Esophagus squamous epithelium (tissue), 4 donors: ENCODE results near the gene RMI2.

Source experiments
- CTCF ChIP-seq, 6 experiments: fragments of 450-650 bp in 4 of 6; fragments of 200-600 bp in 2 of 6; sonication (generic) in 2 of 6; IDR thresholded peaks; one replicate each; pipeline ENCODE4 v1.5.1; 2016 to 2019; ENCODE audit warnings: antibody characterized with exemption in 6 of 6, mild to moderate bottlenecking in 4 of 6, moderate library complexity in 4 of 6
- POLR2A ChIP-seq, 4 donors: fragments of 450-650 bp; IDR thresholded peaks; one replicate each; pipeline ENCODE4 v1.6.1; 2017; ENCODE audit warnings: antibody characterized with exemption in 4 of 4, mild to moderate bottlenecking in 4 of 4, moderate library complexity in 3 of 4

- TF ChIP-seq POLR2A (IDR thresholded peaks at IDR 0.05): no peak
- TF ChIP-seq CTCF (IDR thresholded peaks at IDR 0.05): no peak
These were observed 34.7 kb upstream of the RMI2 start for GRCh38 chr16:11310634-11310977.
